IPS DF 4.7 (cell line): ENCODE measurements around the gene TBX10.
"Not testable (repeated sequence)": the region's sequence is repeated elsewhere in the genome, so short reads cannot be mapped to it uniquely, and the experiment has no call there.

ENCODE experiments used
- DNase-seq: peaks from one replicate; pipeline ENCODE4 v3.0.0-alpha.2; 2013; ENCODE audit warnings: low spot score; ENCODE audit errors: extremely low read depth

The TBX10 gene

GRCh38 chr11:67639438-67639859 lies at the start of gene TBX10:
TSS of gene TBX10 (minus strand) at chr11:67639763. CDS start at chr11:67639472, 291 bp downstream.
- no peak for DNase-seq

- no peak for DNase-seq
Observed at GRCh38 chr11:67689178-67689577, 49.6 kb upstream of the TBX10 start.

- DNase-seq, result no peak
Observed at GRCh38 chr11:67687986-67688385, 48.4 kb upstream of the TBX10 start.

- not testable (repeated sequence) for DNase-seq
Observed at GRCh38 chr11:67685641-67686332, 46.2 kb upstream of the TBX10 start.

- DNase-seq, result not testable (repeated sequence)
Observed at GRCh38 chr11:67682126-67683034, 42.8 kb upstream of the TBX10 start.

- no peak for DNase-seq
Observed at GRCh38 chr11:67680696-67681470, 41.3 kb upstream of the TBX10 start.

GRCh38 chr11:67675058-67675747 lies 35.6 kb upstream of the TBX10 start:
- no peak for DNase-seq

- DNase-seq, result no peak
Observed at GRCh38 chr11:67674442-67674871, 34.9 kb upstream of the TBX10 start, which contains the start of gene ALDH3B2. TSS of gene ALDH3B2 (minus strand) at chr11:67674623. CDS start at chr11:67666935, 7,688 bp downstream.

- no peak for DNase-seq
Observed at GRCh38 chr11:67673902-67674301, 34.3 kb upstream of the TBX10 start.

- DNase-seq, result no peak
Observed at GRCh38 chr11:67673358-67673757, 33.8 kb upstream of the TBX10 start.

GRCh38 chr11:67671211-67671520 lies 31.6 kb upstream of the TBX10 start:
- no peak for DNase-seq

GRCh38 chr11:67670316-67671210 lies 31.0 kb upstream of the TBX10 start:
- no peak for DNase-seq

GRCh38 chr11:67668192-67668551 lies 28.6 kb upstream of the TBX10 start:
- DNase-seq, result no peak

- no peak for DNase-seq
Observed at GRCh38 chr11:67667490-67668191, 28.1 kb upstream of the TBX10 start.

GRCh38 chr11:67666676-67667489 lies 27.3 kb upstream of the TBX10 start:
- no peak for DNase-seq

- no peak for DNase-seq
Observed at GRCh38 chr11:67666303-67666645, 26.7 kb upstream of the TBX10 start.

GRCh38 chr11:67665541-67666302 lies 26.2 kb upstream of the TBX10 start:
- no peak for DNase-seq
